H1 (cell line): Measurements from ENCODE around the gene SMG1. TPM values are rescaled to one million over a fixed set of nuclear protein-coding genes. Genes with fewer than 3 reads are reported as not detected.

Experiments used
- CTCF ChIA-PET: fragments of 300-600 bp; sonication (Branson Sonifier 250); formaldehyde crosslinking; loops from one replicate; lab custom pipeline; 2021; ENCODE audit not compliant: partially characterized antibody; lab: Charles Lee
- POLR2A ChIA-PET: fragments of 300-600 bp; sonication (Branson Sonifier 250); formaldehyde crosslinking; loops from one replicate; lab custom pipeline; 2021; ENCODE audit warnings: inconsistent platforms; ENCODE audit not compliant: partially characterized antibody; lab: Charles Lee
- DNase-seq, 2 experiments: peaks; one replicate each; pipeline versions ENCODE4 v3.0.0 to v3.0.0-alpha.2; 2010 to 2022; ENCODE audit warnings: low spot score in 2 of 2, low read depth in 1 of 2, mixed read lengths in 1 of 2
- FAIRE-seq: peaks from 2 replicates; lab custom pipeline; 2011; peaks lifted over from hg19 to GRCh38; lab: Jason Lieb, UNC
- H2AFZ ChIP-seq: 2 replicates; pipeline ENCODE4 v1.8.1; 2012; ENCODE audit warnings: low read length, inconsistent platforms
- H2AK5ac ChIP-seq: 2 replicates; pipeline ENCODE4 v1.6.1; 2013; ENCODE audit warnings: low read depth, low read length
- H2BK120ac ChIP-seq: replicated peaks from 2 replicates; pipeline ENCODE3; 2013; ENCODE audit warnings: low read depth, low read length, inconsistent platforms
- H2BK12ac ChIP-seq: 2 replicates; pipeline ENCODE4 v1.6.1; 2013; ENCODE audit warnings: low read depth, low read length
- H2BK15ac ChIP-seq: 2 replicates; pipeline ENCODE4 v1.6.1; 2013; ENCODE audit warnings: low read length
- H2BK20ac ChIP-seq: 2 replicates; pipeline ENCODE4 v1.6.1; 2013; ENCODE audit warnings: low read length
- H2BK5ac ChIP-seq: 2 replicates; pipeline ENCODE4 v1.6.1; 2013; ENCODE audit warnings: low read depth, low read length
- H3K14ac ChIP-seq: 2 replicates; pipeline ENCODE4 v1.6.1; 2013; ENCODE audit warnings: inconsistent platforms; ENCODE audit not compliant: insufficient read length
- H3K18ac ChIP-seq: 2 replicates; pipeline ENCODE4 v1.6.1; 2013; ENCODE audit warnings: low read length; ENCODE audit errors: extremely low read depth
- H3K23ac ChIP-seq: 2 replicates; pipeline ENCODE4 v1.6.1; 2013; ENCODE audit warnings: inconsistent platforms; ENCODE audit not compliant: insufficient read length
- H3K23me2 ChIP-seq: 2 replicates; pipeline ENCODE4 v1.6.1; 2013; ENCODE audit warnings: low read depth, low read length
- H3K27ac ChIP-seq: 2 replicates; pipeline ENCODE4 v1.6.1; 2011; ENCODE audit warnings: low read depth, low read length, inconsistent platforms
- H3K27me3 ChIP-seq, 4 experiments: replicated peaks in 1 of 4; 1 replicate in 1 of 4; 2 replicates in 3 of 4; pipeline versions ENCODE4 v1.6.1 to v1.8.1; 2011 to 2013; ENCODE audit warnings: low read length in 3 of 4, mild to moderate bottlenecking in 3 of 4, inconsistent platforms in 2 of 4, mixed read lengths in 2 of 4, moderate library complexity in 1 of 4; ENCODE audit not compliant: control insufficient read depth in 3 of 4, insufficient read depth in 3 of 4; ENCODE audit errors: extremely low read depth in 1 of 4
- H3K36me3 ChIP-seq, 4 experiments: 2 replicates each; pipeline versions ENCODE4 v1.6.1 to v1.8.1; 2011 to 2013; ENCODE audit warnings: mild to moderate bottlenecking in 4 of 4, low read length in 3 of 4, moderate library complexity in 2 of 4, control low read depth in 1 of 4, inconsistent platforms in 1 of 4; ENCODE audit not compliant: insufficient read depth in 4 of 4, control insufficient read depth in 2 of 4
- H3K4ac ChIP-seq: replicated peaks from 2 replicates; pipeline ENCODE3; 2013; ENCODE audit warnings: low read length, low read depth, mixed read lengths, inconsistent platforms; ENCODE audit not compliant: insufficient read length
- H3K4me1 ChIP-seq, 4 experiments: replicated peaks in 1 of 4; 1 replicate in 1 of 4; 2 replicates in 3 of 4; pipeline versions ENCODE4 v1.6.1 to v1.8.1; 2011 to 2013; ENCODE audit warnings: low read length in 3 of 4, inconsistent platforms in 2 of 4, mixed read lengths in 1 of 4; ENCODE audit not compliant: insufficient read depth in 4 of 4, control insufficient read depth in 3 of 4
- H3K4me2 ChIP-seq, 2 experiments: 2 replicates each; pipeline versions ENCODE4 v1.6.1 to v1.8.1; 2011 to 2013; ENCODE audit warnings: low read depth in 2 of 2, low read length in 2 of 2, control low read depth in 1 of 2, inconsistent platforms in 1 of 2, mild to moderate bottlenecking in 1 of 2; ENCODE audit not compliant: insufficient read depth in 1 of 2
- H3K4me3 ChIP-seq, 4 experiments: fragments of 200-600, 300-600 bp in 1 of 4; sonication (generic), shearing (Covaris generic), sonication (Bioruptor Twin) in 1 of 4; 2 replicates each; pipeline versions ENCODE4 v1.5.1 to v1.8.1; 2011 to 2016; ENCODE audit warnings: low read length in 4 of 4, low read depth in 3 of 4, control low read depth in 2 of 4, inconsistent platforms in 2 of 4, mild to moderate bottlenecking in 2 of 4, mixed read lengths in 1 of 4, moderate library complexity in 1 of 4; ENCODE audit not compliant: insufficient read depth in 2 of 4; ENCODE audit errors: extremely low read depth in 1 of 4
- H3K56ac ChIP-seq: replicated peaks from 2 replicates; pipeline ENCODE3; 2013; ENCODE audit warnings: low read depth, mild to moderate bottlenecking, mixed read lengths, low read length, inconsistent platforms; ENCODE audit not compliant: insufficient read length
- H3K79me1 ChIP-seq: 2 replicates; pipeline ENCODE4 v1.6.1; 2013; ENCODE audit warnings: low read depth, low read length, control low read depth
- H3K79me2 ChIP-seq, 2 experiments: 2 replicates each; pipeline versions ENCODE4 v1.6.1 to v1.8.1; 2012 to 2013; ENCODE audit warnings: low read length in 2 of 2, mild to moderate bottlenecking in 2 of 2, inconsistent platforms in 1 of 2; ENCODE audit not compliant: insufficient read depth in 2 of 2, control insufficient read depth in 1 of 2
- H3K9ac ChIP-seq, 4 experiments: replicated peaks in 1 of 4; 1 replicate in 1 of 4; 2 replicates in 3 of 4; pipeline versions ENCODE4 v1.6.1 to v1.8.1; 2011 to 2013; ENCODE audit warnings: low read depth in 3 of 4, low read length in 3 of 4, control low read depth in 2 of 4, mild to moderate bottlenecking in 2 of 4, moderate library complexity in 2 of 4, inconsistent platforms in 1 of 4; ENCODE audit errors: extremely low read depth in 1 of 4
- H3K9me3 ChIP-seq, 2 experiments: 2 replicates each; pipeline versions ENCODE4 v1.6.1 to v1.8.1; 2012 to 2013; ENCODE audit warnings: mild to moderate bottlenecking in 2 of 2, moderate library complexity in 2 of 2, control low read depth in 1 of 2, inconsistent platforms in 1 of 2, low read depth in 1 of 2, low read length in 1 of 2, mixed read lengths in 1 of 2; ENCODE audit not compliant: insufficient read depth in 2 of 2
- H4K20me1 ChIP-seq, 2 experiments: replicated peaks in 1 of 2; 2 replicates each; pipeline versions ENCODE3 to v1.8.1; 2011 to 2013; ENCODE audit warnings: inconsistent platforms in 2 of 2, low read length in 2 of 2, mild to moderate bottlenecking in 1 of 2; ENCODE audit not compliant: insufficient read depth in 2 of 2, control insufficient read depth in 1 of 2
- H4K5ac ChIP-seq: 2 replicates; pipeline ENCODE4 v1.6.1; 2013; ENCODE audit warnings: low read length, low read depth, mixed read lengths, inconsistent platforms; ENCODE audit not compliant: insufficient read length
- H4K8ac ChIP-seq: 2 replicates; pipeline ENCODE4 v1.8.0; 2013; ENCODE audit warnings: mild to moderate bottlenecking, moderate library complexity, low read length, inconsistent platforms; ENCODE audit not compliant: insufficient read depth; ENCODE audit errors: extremely low read depth
- H4K91ac ChIP-seq: replicated peaks from 2 replicates; pipeline ENCODE3; 2013; ENCODE audit warnings: low read length, mixed read lengths, inconsistent platforms; ENCODE audit not compliant: insufficient read length
- BCL11A ChIP-seq, 2 experiments: IDR thresholded peaks; one replicate each; pipeline ENCODE4 v1.6.1; 2011; ENCODE audit warnings: low read depth in 2 of 2, low read length in 2 of 2, mild to moderate bottlenecking in 2 of 2
- CHD1 ChIP-seq: IDR thresholded peaks from 2 replicates; pipeline ENCODE4 v1.6.1; 2012; ENCODE audit warnings: low read depth, low read length, improper control_type of control experiment
- EGR1 ChIP-seq: IDR thresholded peaks from 2 replicates; pipeline ENCODE4 v1.6.1; 2011; ENCODE audit warnings: low read depth, low read length, borderline replicate concordance
- HDAC2 ChIP-seq, 2 experiments: fragments of 300-600 bp in 1 of 2; sonication (generic) in 1 of 2; IDR thresholded peaks; 2 replicates each; pipeline ENCODE4 v1.6.1; 2011 to 2012; ENCODE audit warnings: low read depth in 2 of 2, low read length in 2 of 2, mild to moderate bottlenecking in 2 of 2, moderate library complexity in 2 of 2, borderline replicate concordance in 1 of 2, inconsistent platforms in 1 of 2
- PHF8 ChIP-seq: fragments of 200-600 bp; sonication (generic); conservative IDR thresholded peaks from 2 replicates; pipeline ENCODE4 v1.7.1; 2012; ENCODE audit warnings: low read depth, mild to moderate bottlenecking, inconsistent platforms, low read length, moderate library complexity
- POLR2A ChIP-seq, 2 experiments: IDR thresholded peaks; 1 replicate in 1 of 2; 2 replicates in 1 of 2; pipeline ENCODE4 v1.6.1; 2011; ENCODE audit warnings: low read depth in 2 of 2, low read length in 2 of 2, mild to moderate bottlenecking in 2 of 2; ENCODE audit errors: control extremely low read depth in 1 of 2
- POLR2AphosphoS5 ChIP-seq: IDR thresholded peaks from 2 replicates; pipeline ENCODE4 v1.6.1; 2011; ENCODE audit warnings: low read depth, low read length
- WGBS, 2 experiments: shearing (Covaris generic) in 1 of 2; methylation state at CpG; one replicate each; pipeline versions ENCODE4 v1.1.6 to v1.1.7; 2013 to 2015; ENCODE audit warnings: low lambda C conversion rate in 2 of 2, mixed read lengths in 2 of 2, inconsistent platforms in 1 of 2, low coverage in 1 of 2, missing lambda C conversion rate in 1 of 2; ENCODE audit not compliant: insufficient replicate concordance in 2 of 2, insufficient coverage in 1 of 2, insufficient read length in 1 of 2; ENCODE audit errors: extremely low coverage in 1 of 2, missing lambda C conversion rate in 1 of 2; 5-methylcytosine and 5-hydroxymethylcytosine counted together
- polyA plus RNA-seq, 7 experiments: library from polyadenylated mRNA; depleted of rRNA in 3 of 7; stranded (reverse) in 5 of 7; unstranded in 2 of 7; fragments of >200 nt in 5 of 7; fragments of 200-250 nt in 2 of 7; gene quantifications; 1 replicate in 5 of 7; 2 replicates in 1 of 7; 4 replicates in 1 of 7; pipeline versions ENCODE4 v1.2.1 to v1.2.3, GENCODE V29; 2011 to 2013; ENCODE audit warnings: missing spikeins in 2 of 7, mixed read lengths in 2 of 7
- total RNA-seq: library from RNA; stranded (reverse); fragmentation: NEBNext Ultra II Directional; extraction: Animal tissue kit (Norgen Biotek cat#: 25700); gene quantifications from 2 replicates; pipeline ENCODE4 v1.2.1, GENCODE V29; 2021
- TF ChIP-seq, protein P1 (sequence below): IDR thresholded peaks from 2 replicates; pipeline ENCODE4 v1.6.1; 2012; ENCODE audit warnings: inconsistent platforms

SMG1 gene
- total and polyA plus RNA-seq, 2 of the 8 experiments (the other 6 are each of a cell fraction or from before 2014, with no cell fraction given), result 14.9 to 90.6 TPM

DNA sequence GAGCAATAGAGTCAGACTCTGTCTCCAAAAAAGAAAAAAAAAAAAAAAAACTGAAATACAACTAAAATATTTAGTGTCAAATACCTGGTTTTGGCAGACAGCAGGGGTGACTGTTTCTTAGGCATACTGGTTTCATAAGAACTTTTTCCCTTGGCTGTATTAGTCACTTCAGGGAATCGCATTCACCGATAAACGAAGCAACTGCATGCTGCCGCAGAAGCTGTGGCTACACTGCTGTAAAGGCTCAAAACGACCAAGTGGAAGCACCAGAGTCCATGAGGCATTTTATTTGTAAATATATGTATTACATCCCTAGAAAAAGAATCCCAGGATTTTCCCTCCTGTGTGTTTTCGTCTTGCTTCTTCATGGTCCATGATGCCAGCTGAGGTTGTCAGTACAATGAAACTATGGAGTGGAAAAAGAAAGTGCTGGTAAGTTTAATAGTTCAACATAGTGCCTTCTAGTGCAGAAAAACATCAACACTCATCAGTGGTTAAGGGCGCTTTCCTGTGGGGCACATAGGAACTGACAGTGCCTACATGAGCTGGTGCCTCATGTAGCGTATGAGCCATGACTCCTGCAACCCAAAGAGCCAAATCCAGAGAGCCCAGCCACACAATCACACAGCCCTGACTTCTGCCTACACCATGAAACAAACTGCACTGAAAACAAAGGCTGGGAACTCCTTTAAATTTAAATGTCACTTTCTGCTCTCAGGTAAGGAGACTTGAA lies 143.3 kb downstream of the SMG1 start:
- CTCF ChIA-PET, result no interaction called here
- H3K9me3 ChIP-seq, result no peaks in the 10 kb centered on the region
- no peak overlapping the region for H3K14ac ChIP-seq
- no peak overlapping the region for H3K9ac ChIP-seq
- DNase-seq, result no peak
- H3K4me2 ChIP-seq, result no peak overlapping the region
- H4K91ac ChIP-seq, result no peak overlapping the region
- no peak overlapping the region for H2BK20ac ChIP-seq
- no peak overlapping the region for H3K23ac ChIP-seq
- H4K8ac ChIP-seq, result no peak overlapping the region
- no peak overlapping the region for H2BK12ac ChIP-seq
- no peak overlapping the region for H2BK120ac ChIP-seq
- POLR2A ChIA-PET, result interaction anchor here (0.8 to 14.2 kb wide), 6 partner anchors 9 to 161 kb away, joined by 3 to 503 read pairs (median 12); partner anchors contain the start of gene ARL6IP1
- no peaks in the 10 kb centered on the region for H3K27me3 ChIP-seq
- no peak overlapping the region for H2AFZ ChIP-seq
- 93% methylated on average over 8 of the region's 8 CpGs; no CpG with 5 or more reads in 1 of the 2 experiments for WGBS, 2 experiments
- peaks cover 33 to 40% of the 10 kb centered on the region in 2 experiments for H4K20me1 ChIP-seq
- TF ChIP-seq POLR2A (IDR thresholded peaks at IDR 0.05; ENCODE audit: control extremely low read depth in 1 of 2, low read depth in 2 of 2, low read length in 2 of 2), result peak in 1 of 2 experiments; percentile 50; a peak in 1 of 3 replicates
- peak; percentile 68; the same call in 1 of the 2 replicates for TF ChIP-seq POLR2AphosphoS5
- TF ChIP-seq EGR1, result no peak
- TF ChIP-seq BCL11A (IDR thresholded peaks at IDR 0.05; ENCODE audit: low read depth in 2 of 2, low read length in 2 of 2), result no peak
- no peak for TF ChIP-seq PHF8
- TF ChIP-seq CHD1, result no peak
- TF ChIP-seq, protein P1, sequence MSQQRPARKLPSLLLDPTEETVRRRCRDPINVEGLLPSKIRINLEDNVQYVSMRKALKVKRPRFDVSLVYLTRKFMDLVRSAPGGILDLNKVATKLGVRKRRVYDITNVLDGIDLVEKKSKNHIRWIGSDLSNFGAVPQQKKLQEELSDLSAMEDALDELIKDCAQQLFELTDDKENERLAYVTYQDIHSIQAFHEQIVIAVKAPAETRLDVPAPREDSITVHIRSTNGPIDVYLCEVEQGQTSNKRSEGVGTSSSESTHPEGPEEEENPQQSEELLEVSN, result no peak
- no peak for TF ChIP-seq HDAC2 (IDR thresholded peaks at IDR 0.05; ENCODE audit: borderline replicate concordance in 1 of 2, low read depth in 2 of 2, low read length in 2 of 2)
- TF ChIP-seq, all 59 proteins: peak for 2
- Histone ChIP-seq H3K4ac (no peak overlapping the region), H3K79me1 (peaks cover 7% of the 10 kb centered on the region), H3K4me1 (peaks cover 0 to 4% (median 3%) of the 10 kb centered on the region in 4 experiments; a peak in 4 of 7 replicates), H3K79me2 (peaks cover 35 to 53% of the 10 kb centered on the region in 2 experiments), H2BK5ac (no peak overlapping the region), H2BK15ac (no peak overlapping the region), H3K23me2 (no peaks in the 10 kb centered on the region), H3K56ac (no peak overlapping the region), H3K18ac (no peak overlapping the region), H3K4me3 (no peak overlapping the region), H3K27ac (no peak overlapping the region), H2AK5ac (no peak overlapping the region), H4K5ac (no peak overlapping the region), H3K36me3 (peaks cover 31 to 56% (median 50%) of the 10 kb centered on the region in 4 experiments)
- FAIRE-seq, result no peak
